AG04449 (cell line): Measurements from ENCODE around the gene EMX1.

Experiments
- CTCF ChIA-PET: fragments of 350-600 bp; formaldehyde crosslinking; extraction: SDS; loops from one replicate; lab custom pipeline; 2021; ENCODE audit warnings: antibody characterized with exemption; lab: Yijun Ruan, JAX
- POLR2A ChIA-PET: fragments of 400-600, 350-600 bp; formaldehyde crosslinking; extraction: SDS; loops from one replicate; lab custom pipeline; 2020; ENCODE audit warnings: antibody characterized with exemption, inconsistent platforms; lab: Yijun Ruan, JAX
- DNase-seq: peaks from one replicate; pipeline ENCODE4 v3.0.0-alpha.2; 2010; ENCODE audit warnings: low read depth, low spot score
- H3K4me3 ChIP-seq: 2 replicates; pipeline ENCODE4 v1.5.1; 2011; ENCODE audit warnings: low read depth, mild to moderate bottlenecking, control low read depth, low read length
- TF ChIP-seq, protein P1 (sequence below): IDR thresholded peaks from one replicate; pipeline ENCODE4 v1.5.1; 2011; ENCODE audit warnings: mild to moderate bottlenecking, moderate library complexity, low read length, control low read depth, inconsistent platforms; ENCODE audit not compliant: insufficient read depth; ENCODE audit errors: missing control alignments

The EMX1 gene

DNA sequence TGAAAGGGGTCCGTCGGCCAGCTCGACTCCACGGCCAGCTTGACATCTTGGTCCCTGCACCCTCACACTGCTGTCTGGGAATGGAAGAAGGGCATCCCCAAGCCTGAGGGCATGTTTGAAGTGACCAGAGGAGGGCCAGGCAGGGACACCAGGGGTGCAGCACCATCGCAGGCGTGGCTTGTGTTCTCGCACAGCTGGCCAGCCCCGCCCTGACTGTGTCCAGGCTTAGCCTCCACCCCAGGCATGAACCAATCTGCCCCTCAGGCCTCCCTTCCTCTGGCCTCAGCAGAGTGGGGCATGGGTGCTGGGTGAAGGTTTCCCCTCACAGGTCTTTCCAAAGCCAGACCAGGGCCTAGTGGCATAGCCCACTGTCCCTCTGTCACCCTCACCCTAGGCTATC, 25.0 kb downstream of the EMX1 start:
- no peak overlapping the region for H3K4me3 ChIP-seq
- TF ChIP-seq, protein P1, sequence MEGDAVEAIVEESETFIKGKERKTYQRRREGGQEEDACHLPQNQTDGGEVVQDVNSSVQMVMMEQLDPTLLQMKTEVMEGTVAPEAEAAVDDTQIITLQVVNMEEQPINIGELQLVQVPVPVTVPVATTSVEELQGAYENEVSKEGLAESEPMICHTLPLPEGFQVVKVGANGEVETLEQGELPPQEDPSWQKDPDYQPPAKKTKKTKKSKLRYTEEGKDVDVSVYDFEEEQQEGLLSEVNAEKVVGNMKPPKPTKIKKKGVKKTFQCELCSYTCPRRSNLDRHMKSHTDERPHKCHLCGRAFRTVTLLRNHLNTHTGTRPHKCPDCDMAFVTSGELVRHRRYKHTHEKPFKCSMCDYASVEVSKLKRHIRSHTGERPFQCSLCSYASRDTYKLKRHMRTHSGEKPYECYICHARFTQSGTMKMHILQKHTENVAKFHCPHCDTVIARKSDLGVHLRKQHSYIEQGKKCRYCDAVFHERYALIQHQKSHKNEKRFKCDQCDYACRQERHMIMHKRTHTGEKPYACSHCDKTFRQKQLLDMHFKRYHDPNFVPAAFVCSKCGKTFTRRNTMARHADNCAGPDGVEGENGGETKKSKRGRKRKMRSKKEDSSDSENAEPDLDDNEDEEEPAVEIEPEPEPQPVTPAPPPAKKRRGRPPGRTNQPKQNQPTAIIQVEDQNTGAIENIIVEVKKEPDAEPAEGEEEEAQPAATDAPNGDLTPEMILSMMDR, result no peak
- no peak for DNase-seq
- ChIA-PET POLR2A (no interaction called here), CTCF (interaction anchor here (0.8 to 1.9 kb wide), 3 partner anchors 29 to 270 kb away, joined by 3 to 10 read pairs (median 3); no protein-coding TSS in a partner anchor)

DNA sequence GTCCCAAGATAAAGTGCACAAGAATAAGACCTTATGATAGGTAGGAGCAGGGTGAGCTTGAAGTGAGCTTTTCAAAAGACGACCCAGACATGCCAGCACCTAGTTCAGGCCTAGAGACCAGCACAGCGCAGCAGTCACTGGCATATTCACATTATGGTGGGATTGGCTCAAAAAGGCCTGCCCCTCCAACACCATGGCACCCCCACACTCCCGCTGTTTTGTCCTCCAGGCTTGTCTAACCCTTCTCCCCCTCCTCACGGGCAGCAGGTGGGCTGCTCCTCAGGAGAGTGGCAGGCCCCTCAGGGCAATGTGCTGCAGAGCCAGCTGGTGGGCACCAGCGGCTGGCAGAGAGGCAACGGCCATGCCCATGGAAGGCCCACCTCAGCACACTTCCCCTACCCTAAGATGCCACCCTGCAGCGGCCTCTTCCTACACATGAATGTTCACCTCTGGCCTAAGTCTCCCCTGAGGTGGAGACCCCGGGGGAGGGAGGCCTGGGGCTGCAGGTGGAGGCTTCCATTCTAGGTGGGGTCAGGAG, 25.6 kb downstream of the EMX1 start:
- CTCF ChIA-PET, result interaction anchor here (0.8 to 1.9 kb wide), 3 partner anchors 28 to 269 kb away, joined by 3 to 10 read pairs (median 3); no protein-coding TSS in a partner anchor
- H3K4me3 ChIP-seq, result no peak overlapping the region
- DNase-seq, result no peak
- POLR2A ChIA-PET, result no interaction called here
- TF ChIP-seq, protein P1, result no peak

DNA sequence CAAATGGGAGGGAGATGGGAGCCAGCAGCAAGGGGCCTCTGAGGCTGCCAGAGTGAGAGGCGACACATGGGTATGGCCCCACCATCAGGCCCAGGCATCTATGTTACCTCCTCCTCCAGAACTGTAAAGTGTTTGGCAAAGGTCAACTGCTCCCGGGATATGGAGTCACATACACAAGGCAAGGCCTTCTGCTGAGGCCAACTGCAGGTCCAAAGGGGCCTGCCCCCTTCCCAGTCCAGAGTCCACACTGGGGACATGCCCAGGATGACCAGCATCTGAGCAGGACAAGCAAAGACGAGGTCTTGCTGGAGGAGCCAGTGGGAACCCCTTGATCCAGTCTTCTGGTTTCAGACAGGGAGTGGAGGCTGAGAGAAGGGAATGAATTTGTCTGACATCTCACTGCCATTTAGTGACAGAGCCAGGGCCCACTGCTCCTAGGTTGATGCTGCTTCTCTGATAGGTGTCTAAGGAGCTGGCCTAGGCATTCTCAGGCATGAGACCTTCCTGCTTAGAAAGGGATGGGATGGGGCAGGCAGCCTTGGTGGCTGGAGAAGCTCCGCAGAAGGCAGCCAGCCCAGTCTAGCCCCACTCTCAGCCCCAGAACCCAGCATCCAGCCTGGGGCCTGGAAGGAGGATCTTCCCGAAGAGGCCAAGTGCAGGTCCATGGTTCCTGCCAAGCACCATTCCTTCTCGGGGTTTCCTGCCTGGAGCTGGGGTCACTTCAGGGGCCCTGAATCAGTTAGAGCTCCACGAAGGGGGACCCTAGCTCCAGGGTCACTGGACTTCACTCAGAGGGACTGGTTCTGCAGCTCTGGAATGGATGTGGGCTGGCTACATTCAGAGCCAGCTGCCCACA, 26.4 kb downstream of the EMX1 start:
- DNase-seq, result no peak
- ChIA-PET CTCF (interaction anchor here (1.1 to 3.0 kb wide), 3 partner anchors 30 to 234 kb away, joined by 3 to 14 read pairs (median 3); no protein-coding TSS in a partner anchor), POLR2A (no interaction called here)
- TF ChIP-seq, protein P1, result no peak
- H3K4me3 ChIP-seq, result no peak overlapping the region

DNA sequence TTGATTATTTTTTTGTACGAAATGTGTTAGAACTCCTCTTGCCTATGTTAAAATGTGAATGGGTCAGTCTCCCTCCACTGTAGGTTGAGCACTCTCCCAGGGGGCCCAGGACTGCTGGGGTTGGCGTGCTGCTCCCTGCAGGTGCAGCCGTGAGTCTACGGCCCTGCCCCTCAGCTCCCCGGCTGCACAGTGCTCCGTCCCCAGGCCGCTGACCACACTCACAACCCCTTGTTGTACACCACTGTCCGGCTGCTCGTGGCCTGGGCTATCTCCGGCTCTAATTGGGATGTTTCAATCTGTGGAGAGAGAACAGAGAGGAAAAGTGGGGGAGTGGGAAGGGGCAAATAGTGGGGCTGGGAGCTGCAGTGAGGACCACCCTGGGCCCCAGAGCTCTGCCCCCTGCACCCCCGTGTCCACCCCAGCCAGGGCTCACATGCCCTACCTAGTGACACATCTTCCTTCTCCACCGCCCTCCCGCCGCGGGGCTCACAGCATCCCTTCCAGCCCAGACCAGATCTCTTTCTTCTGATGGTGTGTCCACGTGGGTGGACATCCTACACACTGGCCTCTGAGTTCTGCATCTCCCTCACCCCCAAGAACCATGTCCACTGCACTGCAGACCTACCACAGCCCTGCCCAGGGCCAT, 27.6 kb downstream of the EMX1 start:
- no peak for DNase-seq
- ChIA-PET POLR2A (no interaction called here), CTCF (interaction anchor here (1.1 to 3.0 kb wide), 3 partner anchors 29 to 233 kb away, joined by 3 to 14 read pairs (median 5); no protein-coding TSS in a partner anchor)
- TF ChIP-seq, protein P1, result no peak
- H3K4me3 ChIP-seq, result no peak overlapping the region

DNA sequence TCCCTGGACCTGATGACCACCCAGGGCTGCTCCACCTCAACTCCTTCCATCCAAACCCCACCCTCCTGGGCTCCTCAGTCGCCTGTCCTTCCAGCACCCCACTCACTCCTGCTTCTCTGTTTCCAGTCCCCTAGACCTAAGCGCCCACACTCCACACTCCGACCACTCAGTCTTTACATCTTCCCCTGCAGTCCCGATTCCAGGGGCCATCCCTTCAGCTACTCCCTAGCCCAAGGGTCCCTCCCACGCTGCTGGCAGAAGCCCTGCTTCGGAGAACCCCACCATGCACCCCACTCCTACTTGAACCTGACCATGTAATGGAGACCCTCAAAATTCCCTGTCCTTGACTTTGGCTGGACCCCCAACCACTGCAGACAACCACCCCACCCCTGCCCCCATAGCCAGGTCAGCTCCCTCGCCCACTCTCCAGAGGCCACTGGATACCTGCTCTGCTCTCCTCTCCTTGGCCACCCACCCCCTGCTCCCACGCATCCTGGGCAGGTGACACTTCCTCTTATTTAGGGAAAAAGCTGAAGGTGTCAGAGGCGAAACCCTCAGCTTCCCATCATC, 28.2 kb downstream of the EMX1 start:
- POLR2A ChIA-PET, result no interaction called here
- H3K4me3 ChIP-seq, result no peak overlapping the region
- CTCF ChIA-PET, result interaction anchor here (1.7 to 3.0 kb wide), 3 partner anchors 28 to 232 kb away, joined by 5 to 14 read pairs (median 6); no protein-coding TSS in a partner anchor
- TF ChIP-seq, protein P1, result no peak
- DNase-seq, result no peak
